DMS53 (cell line): Measurements from ENCODE around the gene AATK.

Experiments
- DNase-seq: peaks from one replicate; lab custom pipeline; 2025; lab: John Stamatoyannopoulos, UW

Gene AATK

GRCh38 chr17:81166033-81166492, at the start of gene AATK:
Gene AATK (minus strand): TSS chr17:81166221. CDS start chr17:81165992, 229 bp downstream.
- peak; percentile 76 for DNase-seq

- no peak for DNase-seq
Observed at GRCh38 chr17:81213978-81214377, 48.0 kb upstream of the AATK start.

- DNase-seq = no peak
Observed at GRCh38 chr17:81212365-81212764, 46.3 kb upstream of the AATK start.

- DNase-seq = no peak
Observed at GRCh38 chr17:81210868-81211267, 44.8 kb upstream of the AATK start.

- DNase-seq = no peak
Observed at GRCh38 chr17:81210466-81210865, 44.4 kb upstream of the AATK start.

GRCh38 chr17:81209141-81209540, 43.1 kb upstream of the AATK start:
- DNase-seq = no peak

- no peak for DNase-seq
Observed at GRCh38 chr17:81208651-81209050, 42.6 kb upstream of the AATK start.

- DNase-seq = peak; percentile 33
Observed at GRCh38 chr17:81207610-81208581, 41.9 kb upstream of the AATK start.

GRCh38 chr17:81206657-81207056, 40.6 kb upstream of the AATK start:
- no peak for DNase-seq

GRCh38 chr17:81206166-81206565, 40.1 kb upstream of the AATK start:
- DNase-seq = no peak

GRCh38 chr17:81204578-81204977, 38.6 kb upstream of the AATK start:
- DNase-seq = no peak

- DNase-seq = no peak
Observed at GRCh38 chr17:81203136-81203535, 37.1 kb upstream of the AATK start.

GRCh38 chr17:81202318-81202717, 36.3 kb upstream of the AATK start:
- DNase-seq = no peak

GRCh38 chr17:81200695-81201580, 34.9 kb upstream of the AATK start:
- DNase-seq = peak; percentile 85

- no peak for DNase-seq
Observed at GRCh38 chr17:81200201-81200600, 34.2 kb upstream of the AATK start.

GRCh38 chr17:81199482-81199830, 33.4 kb upstream of the AATK start:
- no peak for DNase-seq

GRCh38 chr17:81198826-81199481, 32.9 kb upstream of the AATK start:
- DNase-seq = no peak

GRCh38 chr17:81197831-81198490, 31.9 kb upstream of the AATK start:
- no peak for DNase-seq

GRCh38 chr17:81197409-81197795, 31.4 kb upstream of the AATK start:
- no peak for DNase-seq

GRCh38 chr17:81196505-81197408, 30.7 kb upstream of the AATK start:
- DNase-seq = no peak
